ENCODE measurements around the gene FLVCR1.

DNA sequence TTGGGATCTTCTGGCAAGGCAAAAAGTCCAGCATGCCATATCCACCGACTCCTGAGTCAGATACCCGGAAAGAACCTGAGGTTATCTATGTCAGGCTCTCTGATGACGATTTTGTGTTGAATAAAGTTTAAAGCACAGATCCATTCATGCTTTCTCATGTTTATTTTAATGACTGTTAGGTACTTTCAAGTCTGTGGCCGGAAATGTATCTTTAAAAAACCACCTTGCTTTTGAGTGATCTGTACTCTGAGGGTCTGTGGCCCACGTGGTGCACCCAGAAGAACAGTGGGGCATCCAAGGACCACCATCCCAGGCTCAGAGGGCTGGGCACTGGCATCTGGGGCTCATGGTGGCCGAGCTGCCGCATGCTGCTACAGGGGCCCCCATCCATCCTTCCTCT, 62.2 kb downstream of the FLVCR1 start:
- TF ChIP-seq, protein P1, sequence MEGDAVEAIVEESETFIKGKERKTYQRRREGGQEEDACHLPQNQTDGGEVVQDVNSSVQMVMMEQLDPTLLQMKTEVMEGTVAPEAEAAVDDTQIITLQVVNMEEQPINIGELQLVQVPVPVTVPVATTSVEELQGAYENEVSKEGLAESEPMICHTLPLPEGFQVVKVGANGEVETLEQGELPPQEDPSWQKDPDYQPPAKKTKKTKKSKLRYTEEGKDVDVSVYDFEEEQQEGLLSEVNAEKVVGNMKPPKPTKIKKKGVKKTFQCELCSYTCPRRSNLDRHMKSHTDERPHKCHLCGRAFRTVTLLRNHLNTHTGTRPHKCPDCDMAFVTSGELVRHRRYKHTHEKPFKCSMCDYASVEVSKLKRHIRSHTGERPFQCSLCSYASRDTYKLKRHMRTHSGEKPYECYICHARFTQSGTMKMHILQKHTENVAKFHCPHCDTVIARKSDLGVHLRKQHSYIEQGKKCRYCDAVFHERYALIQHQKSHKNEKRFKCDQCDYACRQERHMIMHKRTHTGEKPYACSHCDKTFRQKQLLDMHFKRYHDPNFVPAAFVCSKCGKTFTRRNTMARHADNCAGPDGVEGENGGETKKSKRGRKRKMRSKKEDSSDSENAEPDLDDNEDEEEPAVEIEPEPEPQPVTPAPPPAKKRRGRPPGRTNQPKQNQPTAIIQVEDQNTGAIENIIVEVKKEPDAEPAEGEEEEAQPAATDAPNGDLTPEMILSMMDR (IDR thresholded peaks at IDR 0.05; ENCODE audit: low read depth, low read length, missing input control), result no peak
- TF ChIP-seq, protein P2, sequence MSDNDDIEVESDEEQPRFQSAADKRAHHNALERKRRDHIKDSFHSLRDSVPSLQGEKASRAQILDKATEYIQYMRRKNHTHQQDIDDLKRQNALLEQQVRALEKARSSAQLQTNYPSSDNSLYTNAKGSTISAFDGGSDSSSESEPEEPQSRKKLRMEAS (IDR thresholded peaks at IDR 0.05), result no peak
- TF ChIP-seq, protein P3, sequence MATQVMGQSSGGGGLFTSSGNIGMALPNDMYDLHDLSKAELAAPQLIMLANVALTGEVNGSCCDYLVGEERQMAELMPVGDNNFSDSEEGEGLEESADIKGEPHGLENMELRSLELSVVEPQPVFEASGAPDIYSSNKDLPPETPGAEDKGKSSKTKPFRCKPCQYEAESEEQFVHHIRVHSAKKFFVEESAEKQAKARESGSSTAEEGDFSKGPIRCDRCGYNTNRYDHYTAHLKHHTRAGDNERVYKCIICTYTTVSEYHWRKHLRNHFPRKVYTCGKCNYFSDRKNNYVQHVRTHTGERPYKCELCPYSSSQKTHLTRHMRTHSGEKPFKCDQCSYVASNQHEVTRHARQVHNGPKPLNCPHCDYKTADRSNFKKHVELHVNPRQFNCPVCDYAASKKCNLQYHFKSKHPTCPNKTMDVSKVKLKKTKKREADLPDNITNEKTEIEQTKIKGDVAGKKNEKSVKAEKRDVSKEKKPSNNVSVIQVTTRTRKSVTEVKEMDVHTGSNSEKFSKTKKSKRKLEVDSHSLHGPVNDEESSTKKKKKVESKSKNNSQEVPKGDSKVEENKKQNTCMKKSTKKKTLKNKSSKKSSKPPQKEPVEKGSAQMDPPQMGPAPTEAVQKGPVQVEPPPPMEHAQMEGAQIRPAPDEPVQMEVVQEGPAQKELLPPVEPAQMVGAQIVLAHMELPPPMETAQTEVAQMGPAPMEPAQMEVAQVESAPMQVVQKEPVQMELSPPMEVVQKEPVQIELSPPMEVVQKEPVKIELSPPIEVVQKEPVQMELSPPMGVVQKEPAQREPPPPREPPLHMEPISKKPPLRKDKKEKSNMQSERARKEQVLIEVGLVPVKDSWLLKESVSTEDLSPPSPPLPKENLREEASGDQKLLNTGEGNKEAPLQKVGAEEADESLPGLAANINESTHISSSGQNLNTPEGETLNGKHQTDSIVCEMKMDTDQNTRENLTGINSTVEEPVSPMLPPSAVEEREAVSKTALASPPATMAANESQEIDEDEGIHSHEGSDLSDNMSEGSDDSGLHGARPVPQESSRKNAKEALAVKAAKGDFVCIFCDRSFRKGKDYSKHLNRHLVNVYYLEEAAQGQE (IDR thresholded peaks at IDR 0.05), result no peak
- TF ChIP-seq FOXA1 (IDR thresholded peaks at IDR 0.05) (no peak), YY1 (IDR thresholded peaks at IDR 0.05) (no peak), EGR1 (IDR thresholded peaks at IDR 0.05; ENCODE audit: low read depth in 2 of 2) (no peak), SP1 (IDR thresholded peaks at IDR 0.05) (no peak), GABPA (IDR thresholded peaks at IDR 0.05 in 1 of 2, conservative IDR thresholded peaks at IDR 0.05 in 1 of 2) (no peak)
- TF ChIP-seq, protein P4, sequence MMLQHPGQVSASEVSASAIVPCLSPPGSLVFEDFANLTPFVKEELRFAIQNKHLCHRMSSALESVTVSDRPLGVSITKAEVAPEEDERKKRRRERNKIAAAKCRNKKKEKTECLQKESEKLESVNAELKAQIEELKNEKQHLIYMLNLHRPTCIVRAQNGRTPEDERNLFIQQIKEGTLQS (IDR thresholded peaks at IDR 0.05), result no peak
- TF ChIP-seq, protein P5, sequence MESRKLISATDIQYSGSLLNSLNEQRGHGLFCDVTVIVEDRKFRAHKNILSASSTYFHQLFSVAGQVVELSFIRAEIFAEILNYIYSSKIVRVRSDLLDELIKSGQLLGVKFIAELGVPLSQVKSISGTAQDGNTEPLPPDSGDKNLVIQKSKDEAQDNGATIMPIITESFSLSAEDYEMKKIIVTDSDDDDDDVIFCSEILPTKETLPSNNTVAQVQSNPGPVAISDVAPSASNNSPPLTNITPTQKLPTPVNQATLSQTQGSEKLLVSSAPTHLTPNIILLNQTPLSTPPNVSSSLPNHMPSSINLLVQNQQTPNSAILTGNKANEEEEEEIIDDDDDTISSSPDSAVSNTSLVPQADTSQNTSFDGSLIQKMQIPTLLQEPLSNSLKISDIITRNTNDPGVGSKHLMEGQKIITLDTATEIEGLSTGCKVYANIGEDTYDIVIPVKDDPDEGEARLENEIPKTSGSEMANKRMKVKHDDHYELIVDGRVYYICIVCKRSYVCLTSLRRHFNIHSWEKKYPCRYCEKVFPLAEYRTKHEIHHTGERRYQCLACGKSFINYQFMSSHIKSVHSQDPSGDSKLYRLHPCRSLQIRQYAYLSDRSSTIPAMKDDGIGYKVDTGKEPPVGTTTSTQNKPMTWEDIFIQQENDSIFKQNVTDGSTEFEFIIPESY (IDR thresholded peaks at IDR 0.05), result no peak

All from liver (tissue), 3 donors.